HG03045 (cell line): Measurements from ENCODE around the gene PIGB.
A peak's percentile ranks its signal among the peaks of the same experiment; 100 is the strongest.
"Not testable (repeated sequence)": the region's sequence is repeated elsewhere in the genome, so short reads cannot be mapped to it uniquely, and the experiment has no call there.

Source experiments
- ATAC-seq: cut with Tn5 transposase; IDR thresholded peaks from one replicate; pipeline ENCODE4 v1.9.1; 2021; ENCODE audit warnings: mild to moderate bottlenecking, moderate library complexity; ENCODE audit not compliant: unreplicated experiment

PIGB gene

GRCh38 chr15:55318588-55319494 is at the start of gene PIGB, which contains the start of gene PIGBOS1:
TSS of gene PIGB (plus strand) at chr15:55319222. CDS start at chr15:55319251, 29 bp downstream.
TSS of gene PIGBOS1 (minus strand) at chr15:55319123. CDS start at chr15:55317792, 1,331 bp downstream.
- ATAC-seq = peak; percentile 94

- ATAC-seq = no peak
Observed at GRCh38 chr15:55270291-55270690, 48.7 kb upstream of the PIGB start.

- no peak for ATAC-seq
Observed at GRCh38 chr15:55276324-55276723, 42.7 kb upstream of the PIGB start.

- ATAC-seq = peak; percentile 42
Observed at GRCh38 chr15:55277116-55277564, 41.9 kb upstream of the PIGB start.

GRCh38 chr15:55277715-55278114 is 41.3 kb upstream of the PIGB start:
- no peak for ATAC-seq

- no peak for ATAC-seq
Observed at GRCh38 chr15:55279100-55279745, 39.8 kb upstream of the PIGB start.

- peak; percentile 86 for ATAC-seq
Observed at GRCh38 chr15:55279746-55280351, 39.2 kb upstream of the PIGB start.

GRCh38 chr15:55280589-55280988 is 38.4 kb upstream of the PIGB start:
- not testable (repeated sequence) for ATAC-seq

- ATAC-seq = no peak
Observed at GRCh38 chr15:55281517-55282228, 37.3 kb upstream of the PIGB start.

GRCh38 chr15:55282284-55282833 is 36.7 kb upstream of the PIGB start:
- ATAC-seq = no peak

GRCh38 chr15:55283379-55284147 is 35.5 kb upstream of the PIGB start:
- ATAC-seq = no peak

- no peak for ATAC-seq
Observed at GRCh38 chr15:55284426-55284825, 34.6 kb upstream of the PIGB start.

- not testable (repeated sequence) for ATAC-seq
Observed at GRCh38 chr15:55286442-55287189, 32.4 kb upstream of the PIGB start.

- ATAC-seq = no peak
Observed at GRCh38 chr15:55288006-55288717, 30.9 kb upstream of the PIGB start.

GRCh38 chr15:55289011-55289745 is 29.8 kb upstream of the PIGB start:
- peak; percentile 38 for ATAC-seq

GRCh38 chr15:55289746-55290527 is 29.1 kb upstream of the PIGB start, which contains the start of gene RAB27A:
TSS of gene RAB27A (minus strand) at chr15:55289813. CDS start at chr15:55234934, 54,879 bp downstream.
- ATAC-seq = peak; percentile 78
